IMR-90 (cell line): ENCODE results near the gene SLC25A26.

ENCODE experiments used
- BHLHE40 ChIP-seq: fragments of 150-350 bp; IDR thresholded peaks from 2 replicates; pipeline ENCODE4 v1.6.1; 2016; ENCODE audit warnings: mild to moderate bottlenecking, low read depth, low read length
- CEBPB ChIP-seq: IDR thresholded peaks from 2 replicates; pipeline ENCODE4 v1.6.1; 2012; ENCODE audit warnings: low read depth, low read length, improper control_type of control experiment
- CTCF ChIP-seq: conservative IDR thresholded peaks from 2 replicates; pipeline ENCODE4 v1.5.1; 2012; ENCODE audit warnings: mild to moderate bottlenecking, low read depth, low read length, improper control_type of control experiment
- FOS ChIP-seq: fragments of 150-350 bp; IDR thresholded peaks from 2 replicates; pipeline ENCODE4 v1.6.1; 2016; ENCODE audit warnings: low read depth, low read length
- MAFK ChIP-seq: IDR thresholded peaks from 2 replicates; pipeline ENCODE4 v1.6.1; 2012; ENCODE audit warnings: low read depth, low read length, improper control_type of control experiment
- MAZ ChIP-seq: IDR thresholded peaks from 2 replicates; pipeline ENCODE4 v1.6.1; 2012; ENCODE audit warnings: low read depth, mild to moderate bottlenecking, low read length, improper control_type of control experiment, moderate library complexity, borderline replicate concordance
- MXI1 ChIP-seq: IDR thresholded peaks from 2 replicates; pipeline ENCODE4 v1.6.1; 2012; ENCODE audit warnings: low read depth, mild to moderate bottlenecking, low read length, moderate library complexity, borderline replicate concordance
- NFE2L2 ChIP-seq: fragments of 150-350 bp; IDR thresholded peaks from 2 replicates; pipeline ENCODE4 v1.6.1; 2016; ENCODE audit warnings: low read depth, mild to moderate bottlenecking, low read length
- POLR2A ChIP-seq: IDR thresholded peaks from 2 replicates; pipeline ENCODE4 v1.6.1; 2012; ENCODE audit warnings: mild to moderate bottlenecking, low read depth, low read length
- RAD21 ChIP-seq: IDR thresholded peaks from 2 replicates; pipeline ENCODE4 v1.6.1; 2012; ENCODE audit warnings: low read length, improper control_type of control experiment
- RFX5 ChIP-seq: IDR thresholded peaks from 2 replicates; pipeline ENCODE4 v1.8.0; 2012; ENCODE audit warnings: low read depth, mild to moderate bottlenecking, low read length, moderate library complexity
- SMC3 ChIP-seq: fragments of 150-350 bp; IDR thresholded peaks from 2 replicates; pipeline ENCODE4 v1.6.1; 2016; ENCODE audit warnings: low read depth, mild to moderate bottlenecking, antibody characterized with exemption, low read length, moderate library complexity

GRCh38 chr3:66322436-66322835 is 101.6 kb downstream of the SLC25A26 start:
- TF ChIP-seq BHLHE40 (no peak), CTCF (no peak), POLR2A (no peak), MXI1 (no peak), FOS (no peak), MAFK (no peak), SMC3 (no peak), RAD21 (no peak), RFX5 (no peak), NFE2L2 (no peak), MAZ (no peak), CEBPB (no peak)
